ENCODE results near the gene SERGEF. TPM values are rescaled to one million over a fixed set of nuclear protein-coding genes. Genes with fewer than 3 reads are reported as not detected.

The SERGEF gene
- total RNA-seq, 2 donors from 2014 or later: 27.3 to 32.0 TPM

- no peaks in the 10 kb centered on the region for H3K36me3 ChIP-seq
- H3K27ac ChIP-seq: peak within 1 kb of the TSS; percentile 71 to 72
- no peaks in the 10 kb centered on the region for H3K27me3 ChIP-seq (replicated peaks; ENCODE audit: insufficient read depth)
- no peaks in the 10 kb centered on the region for H3K9me3 ChIP-seq
- H3K4me3 ChIP-seq: peak within 1 kb of the TSS; percentile 65
- TF ChIP-seq CTCF (IDR thresholded peaks at IDR 0.05): no peak
- DNase-seq (ENCODE audit: low spot score) (peak; percentile 9), ATAC-seq (ENCODE audit: insufficient number of reproducible peaks, low FRiP score, low read depth) (peak; percentile 24)
- H3K4me1 ChIP-seq (ENCODE audit: control insufficient read depth in 1 of 2, low read depth in 2 of 2): peaks cover 0 to 24% of the 10 kb centered on the region in 2 donors
Observed at GRCh38 chr11:18046116-18046777, 33.4 kb upstream of the SERGEF start, which contains the start of gene TPH1. Gene TPH1 (minus strand): TSS chr11:18046269. CDS start chr11:18040762, 5,507 bp downstream.

GRCh38 chr11:18036456-18036855 is 23.6 kb upstream of the SERGEF start:
- Histone ChIP-seq H3K9me3 (no peaks in the 10 kb centered on the region), H3K27ac (no peak overlapping the region), H3K4me3 (no peak overlapping the region), H3K4me1 (ENCODE audit: control insufficient read depth in 1 of 2, low read depth in 2 of 2) (no peaks in the 10 kb centered on the region), H3K36me3 (peaks cover 3% of the 10 kb centered on the region), H3K27me3 (replicated peaks; ENCODE audit: insufficient read depth) (no peaks in the 10 kb centered on the region)
- no peak for TF ChIP-seq CTCF (IDR thresholded peaks at IDR 0.05)
- DNase-seq (ENCODE audit: low spot score) (no peak), ATAC-seq (ENCODE audit: insufficient number of reproducible peaks, low FRiP score, low read depth) (no peak)

- no peak overlapping the region for H3K27ac ChIP-seq
- DNase-seq (ENCODE audit: low spot score) (no peak), ATAC-seq (ENCODE audit: insufficient number of reproducible peaks, low FRiP score, low read depth) (no peak)
- no peaks in the 10 kb centered on the region for H3K27me3 ChIP-seq (replicated peaks; ENCODE audit: insufficient read depth)
- H3K36me3 ChIP-seq: peaks cover 2% of the 10 kb centered on the region
- H3K4me1 ChIP-seq (ENCODE audit: control insufficient read depth in 1 of 2, low read depth in 2 of 2): no peaks in the 10 kb centered on the region
- no peaks in the 10 kb centered on the region for H3K9me3 ChIP-seq
- TF ChIP-seq CTCF (IDR thresholded peaks at IDR 0.05): no peak
- H3K4me3 ChIP-seq: no peak overlapping the region
Observed at GRCh38 chr11:18027475-18027874, 14.6 kb upstream of the SERGEF start.

GRCh38 chr11:18022419-18022818 is 9.6 kb upstream of the SERGEF start:
- peaks cover 4% of the 10 kb centered on the region for H3K36me3 ChIP-seq
- TF ChIP-seq CTCF (IDR thresholded peaks at IDR 0.05): no peak
- ATAC-seq (ENCODE audit: insufficient number of reproducible peaks, low FRiP score, low read depth): no peak
- H3K9me3 ChIP-seq: no peaks in the 10 kb centered on the region
- H3K27ac ChIP-seq: no peak overlapping the region
- no peaks in the 10 kb centered on the region for H3K4me1 ChIP-seq (ENCODE audit: control insufficient read depth in 1 of 2, low read depth in 2 of 2)
- DNase-seq (ENCODE audit: low spot score): no peak
- H3K4me3 ChIP-seq: no peak overlapping the region
- H3K27me3 ChIP-seq (replicated peaks; ENCODE audit: insufficient read depth): no peaks in the 10 kb centered on the region

GRCh38 chr11:18019650-18020049 is 6.8 kb upstream of the SERGEF start:
- Histone ChIP-seq H3K27me3 (replicated peaks; ENCODE audit: insufficient read depth) (no peaks in the 10 kb centered on the region), H3K9me3 (no peaks in the 10 kb centered on the region), H3K4me1 (ENCODE audit: control insufficient read depth in 1 of 2, low read depth in 2 of 2) (no peaks in the 10 kb centered on the region), H3K27ac (no peak overlapping the region), H3K4me3 (no peak overlapping the region), H3K36me3 (peaks cover 4% of the 10 kb centered on the region)
- no peak for TF ChIP-seq CTCF (IDR thresholded peaks at IDR 0.05)
- DNase-seq (ENCODE audit: low spot score) (no peak), ATAC-seq (ENCODE audit: insufficient number of reproducible peaks, low FRiP score, low read depth) (no peak)

All from thoracic aorta (tissue), 2 donors.